Activated CD4-positive, alpha-beta T cell treated with anti-CD3 and anti-CD28 coated beads, Interleukin-2, amount 50 U/mL, for 4 hours (primary cell): ENCODE results near the gene FHIT.
"Not testable (repeated sequence)": the region's sequence is repeated elsewhere in the genome, so short reads cannot be mapped to it uniquely, and the experiment has no call there.

Source experiments
- DNase-seq, 2 experiments: peaks; one replicate each; pipeline ENCODE4 v3.0.0-alpha.2; 2020

The FHIT gene

DNA sequence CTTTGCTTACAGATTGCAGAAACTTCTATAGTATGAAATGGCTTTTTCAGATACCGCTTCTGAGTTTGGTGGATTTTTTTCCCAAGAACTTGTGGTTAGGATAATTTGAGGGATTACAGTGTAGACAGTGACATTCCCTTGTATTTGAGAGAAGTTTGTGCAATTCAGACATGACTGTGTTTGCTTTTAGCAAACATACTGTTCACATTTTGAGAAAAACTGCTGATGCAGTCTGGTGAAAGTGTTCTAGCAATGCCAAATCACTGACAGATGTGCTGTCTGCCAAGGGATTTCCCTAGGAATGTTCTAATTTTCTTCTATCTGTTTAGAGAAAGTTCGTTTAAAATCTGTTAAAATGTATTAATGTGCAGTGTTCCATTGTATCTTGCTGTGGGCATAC is 652.6 kb downstream of the FHIT start:
- DNase-seq, result no peak

GRCh38 chr3:60594025-60594424 is 657.2 kb downstream of the FHIT start:
- no peak for DNase-seq

DNA sequence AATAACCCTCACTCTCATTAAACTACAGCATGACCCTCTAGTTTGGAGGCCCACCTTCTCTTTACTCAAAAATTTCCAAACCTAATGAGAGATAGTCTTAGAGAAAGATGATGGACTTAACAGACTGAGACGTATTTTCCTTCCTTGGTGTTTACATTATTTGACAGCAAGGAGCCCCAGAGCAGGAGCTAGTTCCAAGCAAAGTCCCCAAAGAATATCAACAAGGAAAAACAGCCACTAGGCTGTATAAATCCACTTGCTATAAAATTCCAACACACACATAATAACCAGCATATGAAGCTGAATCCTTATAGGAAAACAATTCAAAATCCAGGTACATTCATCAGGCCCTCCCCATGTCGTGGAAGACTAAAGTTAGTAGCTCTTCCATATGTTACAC is 660.0 kb downstream of the FHIT start:
- DNase-seq, result no peak

- DNase-seq, result no peak
Measured at GRCh38 chr3:60588806-60589205, 662.4 kb downstream of the FHIT start.

DNA sequence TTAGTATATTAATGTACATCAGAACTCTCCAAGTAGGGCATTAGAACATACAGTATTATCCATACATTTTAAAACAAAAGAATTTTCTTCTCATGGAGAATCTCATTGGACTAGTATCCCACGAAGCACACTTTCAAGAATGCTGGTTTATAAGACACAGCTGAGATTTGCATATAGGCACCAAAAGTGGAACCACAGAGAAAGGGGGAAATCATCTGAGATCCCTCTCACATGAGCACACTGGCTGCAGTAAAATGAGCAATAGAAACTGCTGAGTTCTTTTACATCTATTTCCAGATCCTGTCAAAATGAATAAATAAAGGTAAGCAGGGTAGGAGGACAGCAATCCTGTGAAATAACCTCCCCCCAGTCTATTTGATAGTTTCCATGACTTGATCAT is 665.3 kb downstream of the FHIT start:
- no peak for DNase-seq

- DNase-seq, result no peak
Measured at GRCh38 chr3:60584250-60584649, 667.0 kb downstream of the FHIT start.

GRCh38 chr3:60582288-60582687 is 669.0 kb downstream of the FHIT start:
- no peak for DNase-seq

DNA sequence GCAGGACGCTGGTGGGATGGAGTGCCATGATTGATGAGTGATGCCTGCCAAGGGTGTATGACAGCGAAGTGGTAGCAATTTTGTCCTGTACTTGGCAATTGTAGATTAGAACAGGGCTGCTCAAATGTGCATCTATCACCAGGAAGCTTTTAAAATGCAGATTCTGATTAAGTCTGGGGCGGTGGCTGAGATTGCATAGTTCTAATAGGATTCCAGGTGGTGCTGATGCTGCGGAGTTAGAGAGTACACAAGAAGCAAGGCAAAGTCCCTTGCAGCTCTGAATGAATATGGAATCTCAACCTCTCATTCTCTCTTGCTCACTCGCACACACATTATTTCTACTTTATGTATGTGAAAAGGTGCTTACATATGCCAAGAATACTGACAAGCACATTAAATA is 670.4 kb downstream of the FHIT start:
- no peak for DNase-seq

DNA sequence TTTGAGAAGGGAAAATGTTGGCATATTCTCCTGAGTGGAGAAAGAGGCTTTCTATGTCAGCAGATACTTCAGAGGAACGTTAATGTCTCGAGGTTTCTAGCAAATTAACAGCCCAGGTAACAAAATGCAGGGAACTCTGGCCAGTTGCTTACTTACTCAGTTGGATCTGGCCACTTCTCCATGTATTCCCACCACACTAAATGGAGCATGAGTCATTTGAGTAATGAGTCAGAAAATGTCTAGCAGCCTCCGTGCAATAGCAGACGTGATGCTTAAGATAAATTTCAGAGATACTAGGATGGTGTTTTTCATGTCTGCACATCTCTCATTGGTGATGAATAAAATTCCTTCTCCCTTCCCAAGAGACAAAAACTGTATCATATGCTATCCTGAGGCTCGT is 671.5 kb downstream of the FHIT start:
- DNase-seq, result no peak

GRCh38 chr3:60578936-60579335 is 672.3 kb downstream of the FHIT start:
- DNase-seq, result no peak

DNA sequence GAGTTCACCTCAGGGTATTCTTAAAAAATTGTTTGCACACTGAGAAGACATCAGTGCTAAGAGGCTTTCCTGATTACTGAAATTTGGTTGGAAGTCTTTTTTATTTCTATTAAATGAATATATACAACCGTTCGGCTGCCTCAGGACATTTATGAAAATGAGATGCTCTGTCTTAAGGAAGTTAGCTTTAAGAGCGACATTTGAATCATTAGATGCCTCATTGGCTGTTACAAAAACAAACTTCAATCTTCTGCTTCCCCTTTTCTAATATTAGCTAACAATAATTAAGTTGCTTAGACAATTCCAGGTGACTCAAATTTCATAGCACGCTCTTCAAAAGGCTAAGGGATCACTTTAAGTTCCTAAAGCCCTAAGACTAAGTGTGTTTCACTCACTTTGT is 673.7 kb downstream of the FHIT start:
- DNase-seq, result no peak

GRCh38 chr3:60575718-60576272 is 675.5 kb downstream of the FHIT start:
- no peak for DNase-seq

DNA sequence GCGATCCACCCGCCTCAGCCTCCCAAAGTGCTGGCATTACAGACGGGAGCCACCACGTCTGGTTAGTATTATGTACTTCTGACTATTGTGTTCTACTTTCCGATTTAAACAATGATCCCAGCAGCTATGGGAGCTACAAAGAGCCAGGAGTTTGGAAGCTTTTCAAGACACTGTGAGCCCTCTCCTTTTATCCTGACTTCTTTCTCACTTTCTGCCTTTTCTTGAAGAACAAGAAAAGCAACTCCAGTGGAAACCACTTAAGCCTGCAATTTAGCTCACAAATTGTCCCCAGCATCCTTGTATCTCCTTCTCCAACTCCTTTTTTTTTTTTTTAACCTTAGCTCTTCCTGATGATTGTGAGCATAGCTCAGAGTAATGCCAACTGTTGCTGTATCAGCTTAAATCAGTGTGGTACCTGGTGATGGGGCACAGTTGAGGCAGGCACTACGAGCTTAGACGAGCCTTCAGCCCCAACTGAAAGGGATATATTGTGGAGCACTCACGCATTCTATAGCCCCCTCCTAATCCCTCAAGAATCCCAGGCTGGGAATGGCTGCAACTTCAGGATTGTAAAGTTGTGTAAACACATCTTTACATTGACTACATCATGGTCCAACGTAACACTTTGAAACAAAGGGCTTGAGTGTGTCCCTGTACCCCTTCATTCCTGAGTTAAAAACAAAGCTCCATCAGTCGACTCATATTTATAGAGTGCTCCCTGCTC is 677.0 kb downstream of the FHIT start:
- DNase-seq, result no peak

DNA sequence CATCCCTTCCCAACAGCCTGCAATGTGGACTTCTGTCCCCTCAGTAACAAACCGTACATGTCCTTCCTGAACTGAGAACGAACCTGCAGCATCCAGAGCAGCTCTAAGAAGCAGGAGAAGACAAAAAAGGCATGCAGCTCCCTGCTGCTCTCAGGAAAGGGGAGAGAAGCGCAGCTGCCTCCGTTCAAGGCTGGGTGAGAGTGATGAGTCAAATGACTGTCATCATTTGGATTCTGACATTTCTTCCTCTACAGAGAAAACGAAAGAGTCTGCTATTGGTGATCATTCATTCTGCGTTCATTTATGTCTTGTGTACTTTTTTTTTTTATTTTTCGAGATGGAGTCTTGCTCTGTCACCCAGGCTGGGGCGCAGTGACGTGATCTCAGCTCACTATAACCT is 677.8 kb downstream of the FHIT start:
- no peak for DNase-seq

- no peak for DNase-seq
Measured at GRCh38 chr3:60571511-60571910, 679.7 kb downstream of the FHIT start.

DNA sequence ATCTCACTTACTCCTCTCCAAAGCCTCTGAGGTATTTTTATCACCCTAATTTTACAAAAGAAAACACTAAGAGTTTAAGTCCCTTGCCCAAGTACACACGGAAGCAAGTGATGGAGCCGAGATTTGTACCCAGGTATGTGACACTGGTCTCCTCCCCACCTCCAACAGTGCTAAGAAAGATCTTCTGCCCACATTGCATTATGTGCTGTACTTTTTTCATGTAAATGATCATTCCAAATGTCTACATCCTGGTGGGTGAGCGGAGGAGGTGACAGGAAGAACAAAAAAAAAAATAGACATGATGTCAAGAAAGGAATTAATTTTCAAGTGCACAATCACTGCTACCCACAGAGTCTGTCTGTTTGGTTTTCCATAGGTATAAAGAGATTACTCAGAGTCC is 694.1 kb downstream of the FHIT start:
- no peak for DNase-seq

DNA sequence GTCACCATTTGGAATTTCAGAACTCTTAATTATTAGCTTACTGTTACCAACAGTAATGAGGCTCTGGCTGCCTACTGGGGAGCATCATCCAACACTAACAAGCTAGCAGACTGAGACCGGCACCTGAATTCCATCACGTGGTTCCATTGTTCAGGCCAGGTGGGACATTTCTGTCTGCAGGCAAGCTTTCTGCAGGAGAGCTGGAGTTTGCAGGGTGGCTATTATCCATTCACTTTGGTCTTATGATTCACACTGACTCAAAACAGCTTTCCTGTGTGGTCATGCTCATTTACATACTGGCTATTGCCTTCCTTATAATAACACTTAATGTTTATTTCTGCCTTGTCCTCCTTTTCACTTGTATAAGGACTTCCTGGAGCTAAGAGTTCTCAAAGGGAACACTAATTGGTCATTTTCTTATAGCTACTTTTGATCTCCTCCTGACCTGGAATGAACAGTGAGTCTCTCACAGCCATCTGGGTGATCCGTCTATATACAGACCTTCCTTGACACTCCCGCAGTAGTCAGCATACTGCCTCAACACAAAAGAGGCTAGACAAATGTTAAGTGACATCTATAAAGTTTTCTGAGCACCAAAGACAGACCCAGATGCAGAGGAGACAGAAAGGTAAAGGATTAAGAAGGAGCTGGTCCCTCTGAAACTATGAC is 695.4 kb downstream of the FHIT start:
- DNase-seq, result no peak

DNA sequence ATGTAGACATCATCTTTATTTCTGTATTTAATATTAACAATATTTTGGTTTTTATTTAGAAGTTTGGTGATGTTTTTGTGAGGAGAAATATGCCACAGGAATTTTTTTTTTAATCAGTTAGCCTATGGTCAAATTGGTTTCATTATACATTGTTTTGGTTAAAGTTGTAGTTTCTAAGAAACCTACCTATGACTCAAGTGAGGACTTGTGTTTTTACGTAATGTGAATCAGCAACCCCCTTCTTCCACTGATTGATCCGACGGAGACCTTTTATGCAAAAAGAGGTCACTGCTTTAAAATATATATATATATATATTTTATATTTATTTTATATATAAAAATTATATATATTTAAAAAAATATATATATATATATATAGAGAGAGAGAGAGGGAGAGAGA is 698.1 kb downstream of the FHIT start:
- no peak for DNase-seq

- DNase-seq, result no peak
Measured at GRCh38 chr3:60552581-60552980, 698.7 kb downstream of the FHIT start.

DNA sequence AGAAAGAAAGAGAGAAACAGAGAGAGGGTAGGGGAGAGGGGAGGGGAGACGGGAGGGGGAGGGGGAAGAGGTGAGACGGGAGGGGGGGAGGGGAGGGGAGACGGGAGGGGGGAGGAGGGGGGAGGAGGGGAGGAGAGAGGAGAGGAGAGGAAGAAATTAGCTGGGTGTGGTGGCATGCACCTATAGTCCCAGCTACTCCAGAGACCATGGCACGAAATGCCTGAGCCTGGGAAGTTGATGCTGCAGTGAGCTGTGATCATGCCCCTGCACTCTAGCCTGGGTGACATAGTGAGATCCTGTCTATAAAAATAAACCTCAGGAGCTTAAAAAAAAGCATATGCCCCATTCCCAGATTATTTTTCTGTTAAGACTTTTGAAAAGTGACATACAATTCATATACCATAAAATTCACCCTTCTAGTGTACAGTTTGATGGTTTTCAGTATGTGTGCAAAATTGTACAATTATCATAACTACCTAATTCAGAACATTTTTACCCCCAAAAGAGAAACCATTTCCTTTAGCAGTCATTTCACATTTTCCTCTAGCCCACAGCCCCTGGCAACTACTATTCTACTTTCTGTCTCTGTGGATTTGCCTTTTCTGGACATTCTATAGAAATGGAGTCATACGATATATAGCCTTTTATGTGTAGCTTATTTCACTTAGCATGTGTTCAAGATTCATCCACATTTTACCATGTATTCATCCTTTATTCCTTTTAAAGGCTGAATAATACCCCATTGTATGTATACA is 699.6 kb downstream of the FHIT start:
- DNase-seq, result no peak

DNA sequence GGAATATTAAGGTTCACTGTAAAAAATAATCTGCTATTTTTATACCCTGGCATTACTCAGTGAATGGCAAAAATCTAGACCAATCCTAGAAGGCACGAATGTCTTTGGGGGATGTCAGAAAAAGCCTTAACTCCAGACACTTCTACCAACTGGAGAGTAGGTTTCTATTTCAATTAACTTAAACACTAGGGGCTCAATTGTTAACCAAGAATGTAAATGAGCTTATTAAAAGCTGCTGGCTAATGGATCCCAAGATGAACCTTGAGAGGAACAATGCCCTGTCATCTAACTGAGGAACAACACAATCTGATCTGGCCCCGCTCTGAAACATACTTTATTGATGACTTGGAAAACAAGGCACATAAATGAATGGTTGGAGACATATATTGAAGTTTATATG is 701.4 kb downstream of the FHIT start:
- DNase-seq, result no peak

- DNase-seq, result no peak
Measured at GRCh38 chr3:60542995-60543394, 708.3 kb downstream of the FHIT start.

DNA sequence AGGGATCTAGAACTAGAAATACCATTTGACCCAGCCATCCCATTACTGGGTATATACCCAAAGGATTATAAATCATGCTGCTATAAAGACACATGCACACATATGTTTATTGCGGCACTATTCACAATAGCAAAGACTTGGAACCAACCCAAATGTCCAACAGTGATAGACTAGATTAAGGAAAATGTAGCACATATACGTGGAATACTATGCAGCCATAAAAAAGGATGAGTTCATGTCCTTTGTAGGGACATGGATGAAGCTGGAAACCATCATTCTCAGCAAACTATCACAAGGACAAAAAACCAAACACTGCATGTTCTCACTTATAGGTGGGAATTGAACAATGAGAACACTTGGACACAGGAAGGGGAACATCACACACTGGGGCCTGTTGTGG is 711.9 kb downstream of the FHIT start:
- DNase-seq, result not testable (repeated sequence)

GRCh38 chr3:60536420-60536819 is 714.8 kb downstream of the FHIT start:
- no peak for DNase-seq
